Ascending aorta (tissue), 2 donors: ENCODE measurements around the gene SH3RF1. TPM values are rescaled to one million over a fixed set of nuclear protein-coding genes. Genes with fewer than 3 reads are reported as not detected.

Experiments
- DNase-seq, 2 donors: peaks; one replicate each; pipeline ENCODE4 v3.0.0-alpha.2; 2019; ENCODE audit warnings: low spot score in 2 of 2
- H3K27ac ChIP-seq, 2 donors: fragments of 200-600 bp; sonication (generic); one replicate each; pipeline ENCODE4 v1.5.1; 2016 to 2017; ENCODE audit warnings: mild to moderate bottlenecking in 1 of 2
- H3K27me3 ChIP-seq: fragments of 200-600 bp; sonication (generic); one replicate; pipeline ENCODE4 v1.5.1; 2017
- H3K36me3 ChIP-seq, 2 donors: fragments of 200-600 bp; sonication (generic); one replicate each; pipeline ENCODE4 v1.5.1; 2016
- H3K4me1 ChIP-seq, 2 donors: fragments of 200-600 bp; sonication (generic); one replicate each; pipeline ENCODE4 v1.5.1; 2016 to 2017; ENCODE audit warnings: mild to moderate bottlenecking in 1 of 2
- H3K4me3 ChIP-seq, 2 donors: fragments of 200-600 bp; sonication (generic); one replicate each; pipeline ENCODE4 v1.5.1; 2016 to 2017; ENCODE audit warnings: mild to moderate bottlenecking in 1 of 2
- H3K9me3 ChIP-seq, 2 donors: fragments of 200-600 bp; sonication (generic); one replicate each; pipeline ENCODE4 v1.5.1; 2016
- intact Hi-C: fragments of 100-400 bp; cut with DNase I; formaldehyde crosslinking; loops from one replicate; pipeline ENCODE4 v1.15.1; 2023
- total RNA-seq: library from RNA; depleted of rRNA; stranded (reverse); fragments of >200 nt; gene quantifications from one replicate; pipeline ENCODE4 v1.1.0, GENCODE V29; 2016
- TF ChIP-seq, protein P1 (sequence below), 3 experiments: fragments of 200-600 bp in 2 of 3; fragments of 450-650 bp in 1 of 3; sonication (generic) in 2 of 3; IDR thresholded peaks; one replicate each; pipeline ENCODE4 v1.5.1; 2016 to 2019; ENCODE audit warnings: antibody characterized with exemption in 3 of 3, mild to moderate bottlenecking in 1 of 3, moderate library complexity in 1 of 3

The SH3RF1 gene
- total RNA-seq, 1 donor from 2014 or later: 27.6 TPM

DNA sequence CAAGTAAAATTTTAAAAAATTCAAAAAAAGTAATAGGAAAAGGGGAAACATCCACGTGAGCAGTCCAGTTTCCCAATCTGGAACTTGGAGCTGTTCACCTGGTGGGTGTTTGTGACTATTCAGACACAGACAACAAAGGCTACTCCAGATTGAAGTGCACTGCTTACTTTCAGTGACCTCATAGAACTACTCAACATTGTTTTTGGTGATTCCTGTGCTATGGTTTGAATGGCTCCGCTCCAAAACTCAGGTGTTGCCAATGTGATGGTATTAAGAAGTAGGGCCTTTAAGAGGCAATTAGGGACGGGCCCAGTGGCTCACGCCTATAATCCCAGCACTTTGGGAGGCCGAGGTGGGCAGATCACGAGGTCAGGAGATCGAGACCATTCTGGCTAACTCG, 22.1 kb downstream of the SH3RF1 start:
- H3K27ac ChIP-seq: no peak overlapping the region
- peaks cover 3 to 39% of the 10 kb centered on the region in 2 donors for H3K4me1 ChIP-seq
- H3K36me3 ChIP-seq: no peaks in the 10 kb centered on the region
- DNase-seq: no peak
- TF ChIP-seq, protein P1, sequence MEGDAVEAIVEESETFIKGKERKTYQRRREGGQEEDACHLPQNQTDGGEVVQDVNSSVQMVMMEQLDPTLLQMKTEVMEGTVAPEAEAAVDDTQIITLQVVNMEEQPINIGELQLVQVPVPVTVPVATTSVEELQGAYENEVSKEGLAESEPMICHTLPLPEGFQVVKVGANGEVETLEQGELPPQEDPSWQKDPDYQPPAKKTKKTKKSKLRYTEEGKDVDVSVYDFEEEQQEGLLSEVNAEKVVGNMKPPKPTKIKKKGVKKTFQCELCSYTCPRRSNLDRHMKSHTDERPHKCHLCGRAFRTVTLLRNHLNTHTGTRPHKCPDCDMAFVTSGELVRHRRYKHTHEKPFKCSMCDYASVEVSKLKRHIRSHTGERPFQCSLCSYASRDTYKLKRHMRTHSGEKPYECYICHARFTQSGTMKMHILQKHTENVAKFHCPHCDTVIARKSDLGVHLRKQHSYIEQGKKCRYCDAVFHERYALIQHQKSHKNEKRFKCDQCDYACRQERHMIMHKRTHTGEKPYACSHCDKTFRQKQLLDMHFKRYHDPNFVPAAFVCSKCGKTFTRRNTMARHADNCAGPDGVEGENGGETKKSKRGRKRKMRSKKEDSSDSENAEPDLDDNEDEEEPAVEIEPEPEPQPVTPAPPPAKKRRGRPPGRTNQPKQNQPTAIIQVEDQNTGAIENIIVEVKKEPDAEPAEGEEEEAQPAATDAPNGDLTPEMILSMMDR (IDR thresholded peaks at IDR 0.05): no peak
- intact Hi-C loops: no loop called here
- no peaks in the 10 kb centered on the region for H3K27me3 ChIP-seq
- H3K9me3 ChIP-seq: no peaks in the 10 kb centered on the region
- no peak overlapping the region for H3K4me3 ChIP-seq

DNA sequence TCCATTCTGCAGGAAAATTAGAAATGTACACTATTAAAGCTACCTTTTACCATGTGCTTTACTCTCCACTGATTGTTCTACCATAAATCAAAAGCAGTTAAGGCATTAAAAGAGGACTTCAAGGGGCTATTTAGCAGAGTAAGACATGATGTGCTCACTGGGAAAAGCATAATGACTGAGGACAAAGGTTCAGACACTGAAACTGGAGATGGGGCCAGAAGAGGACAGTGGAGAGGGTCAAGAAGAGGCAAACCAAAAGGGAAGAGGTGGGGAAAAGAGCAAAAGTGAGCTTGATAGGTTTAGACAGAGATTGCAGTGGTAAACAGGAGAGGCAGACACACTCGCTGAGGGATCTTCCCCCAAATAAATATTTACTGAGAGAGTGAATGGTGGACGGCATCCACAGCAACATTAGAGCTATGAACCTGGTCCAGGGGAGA, 23.8 kb downstream of the SH3RF1 start:
- H3K9me3 ChIP-seq: no peaks in the 10 kb centered on the region
- intact Hi-C loops: no loop called here
- no peak for DNase-seq
- no peak overlapping the region for H3K4me3 ChIP-seq
- TF ChIP-seq, protein P1 (IDR thresholded peaks at IDR 0.05): no peak
- H3K27me3 ChIP-seq: no peaks in the 10 kb centered on the region
- no peak overlapping the region for H3K27ac ChIP-seq
- no peaks in the 10 kb centered on the region for H3K36me3 ChIP-seq
- peaks cover 0 to 28% of the 10 kb centered on the region in 2 donors for H3K4me1 ChIP-seq

DNA sequence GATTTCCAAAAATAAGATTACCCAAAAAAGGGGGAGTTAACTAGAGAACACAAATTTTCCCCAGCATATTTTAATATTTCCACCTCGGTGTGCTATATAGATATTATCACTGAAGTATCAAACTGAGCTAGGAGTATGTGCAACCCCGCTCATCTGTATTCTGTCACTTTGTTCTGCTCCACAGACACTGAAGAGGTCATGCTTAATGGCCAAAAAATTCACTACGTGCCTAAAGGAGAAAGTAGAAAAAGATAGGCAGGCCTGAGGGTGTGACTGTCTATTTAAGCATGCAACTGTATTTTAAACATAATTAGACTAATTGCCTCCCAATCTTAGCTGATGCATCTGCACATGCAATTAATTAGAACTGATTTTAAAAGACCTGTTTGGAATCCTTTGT, 24.5 kb downstream of the SH3RF1 start:
- Histone ChIP-seq H3K9me3 (no peaks in the 10 kb centered on the region), H3K4me1 (peaks cover 0 to 25% of the 10 kb centered on the region in 2 donors), H3K27me3 (no peaks in the 10 kb centered on the region), H3K4me3 (no peak overlapping the region), H3K27ac (no peak overlapping the region), H3K36me3 (no peaks in the 10 kb centered on the region)
- DNase-seq: no peak
- intact Hi-C loops: no loop called here
- TF ChIP-seq, protein P1 (IDR thresholded peaks at IDR 0.05): no peak

DNA sequence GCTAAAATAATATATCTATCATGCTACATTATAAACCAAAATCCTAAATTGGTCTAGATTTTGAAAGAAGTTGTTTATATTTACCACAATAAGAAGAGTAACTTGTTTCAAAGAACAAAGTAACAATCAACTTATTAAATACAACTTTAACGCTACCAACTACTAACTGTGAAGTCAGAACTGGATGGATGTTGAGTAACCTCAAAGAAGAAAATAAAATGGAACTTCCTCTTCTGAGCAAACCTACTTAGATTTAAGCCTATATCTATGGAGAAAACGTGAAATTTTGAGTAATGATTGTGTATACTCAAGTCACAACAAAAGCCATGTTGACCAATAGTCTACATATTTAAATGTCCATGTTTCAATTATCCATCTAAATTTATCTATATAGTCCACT, 25.7 kb downstream of the SH3RF1 start:
- intact Hi-C loops: no loop called here

DNA sequence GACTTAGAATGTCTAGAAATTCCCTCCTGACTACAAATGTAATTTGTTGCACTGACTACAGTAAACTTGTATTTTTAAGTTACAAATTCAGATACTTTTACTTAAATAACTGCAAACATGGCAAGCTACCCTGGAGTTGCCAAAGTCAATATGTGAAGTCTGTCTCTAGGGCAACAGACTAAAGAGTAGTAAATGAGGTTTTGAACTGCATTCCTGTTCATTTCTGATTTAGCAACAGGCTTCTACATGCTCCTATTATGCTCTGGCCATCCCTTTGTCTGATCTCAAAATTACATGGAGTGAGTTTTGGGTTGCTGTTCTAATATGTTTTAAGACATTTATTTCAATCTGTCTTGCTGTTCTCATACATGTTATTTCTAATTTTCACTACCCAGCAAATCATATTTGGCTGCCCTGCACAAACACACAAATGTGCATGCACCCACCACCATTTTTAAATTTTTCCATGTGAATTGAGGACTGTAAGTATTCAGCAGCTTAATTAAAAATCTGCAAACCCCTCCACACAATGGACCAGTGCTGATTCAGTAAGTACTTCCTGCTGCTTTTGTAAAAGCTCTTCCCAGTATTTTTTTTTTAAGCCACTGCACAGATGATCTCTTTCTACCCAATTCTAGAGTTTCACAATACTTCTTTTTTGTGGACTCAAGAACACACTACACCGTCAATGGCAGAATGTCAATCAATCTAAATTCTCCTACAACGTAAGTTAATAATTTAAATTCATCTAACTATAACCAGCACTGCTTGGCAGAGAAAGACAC, 26.7 kb downstream of the SH3RF1 start:
- Histone ChIP-seq H3K27me3 (no peaks in the 10 kb centered on the region), H3K4me1 (peaks cover 2 to 21% of the 10 kb centered on the region in 2 donors), H3K4me3 (no peak overlapping the region), H3K36me3 (no peaks in the 10 kb centered on the region), H3K27ac (no peak overlapping the region), H3K9me3 (no peaks in the 10 kb centered on the region)
- DNase-seq: no peak
- intact Hi-C loops: no loop called here
- TF ChIP-seq, protein P1 (IDR thresholded peaks at IDR 0.05): no peak

More for the DNA sequence above, 25.7 kb downstream of the SH3RF1 start:
- H3K4me1 ChIP-seq: peaks cover 0 to 14% of the 10 kb centered on the region in 2 donors
- H3K27ac ChIP-seq: no peak overlapping the region
- no peaks in the 10 kb centered on the region for H3K27me3 ChIP-seq
- no peak overlapping the region for H3K4me3 ChIP-seq
- H3K36me3 ChIP-seq: no peaks in the 10 kb centered on the region
- no peaks in the 10 kb centered on the region for H3K9me3 ChIP-seq
- TF ChIP-seq, protein P1 (IDR thresholded peaks at IDR 0.05): no peak
- no peak for DNase-seq
